ENCODE data around the gene KIF5C. TPM values are rescaled to one million over a fixed set of nuclear protein-coding genes. Genes with fewer than 3 reads are reported as not detected.

Gene KIF5C
- total RNA-seq, 1 donor = under 0.01 TPM

DNA sequence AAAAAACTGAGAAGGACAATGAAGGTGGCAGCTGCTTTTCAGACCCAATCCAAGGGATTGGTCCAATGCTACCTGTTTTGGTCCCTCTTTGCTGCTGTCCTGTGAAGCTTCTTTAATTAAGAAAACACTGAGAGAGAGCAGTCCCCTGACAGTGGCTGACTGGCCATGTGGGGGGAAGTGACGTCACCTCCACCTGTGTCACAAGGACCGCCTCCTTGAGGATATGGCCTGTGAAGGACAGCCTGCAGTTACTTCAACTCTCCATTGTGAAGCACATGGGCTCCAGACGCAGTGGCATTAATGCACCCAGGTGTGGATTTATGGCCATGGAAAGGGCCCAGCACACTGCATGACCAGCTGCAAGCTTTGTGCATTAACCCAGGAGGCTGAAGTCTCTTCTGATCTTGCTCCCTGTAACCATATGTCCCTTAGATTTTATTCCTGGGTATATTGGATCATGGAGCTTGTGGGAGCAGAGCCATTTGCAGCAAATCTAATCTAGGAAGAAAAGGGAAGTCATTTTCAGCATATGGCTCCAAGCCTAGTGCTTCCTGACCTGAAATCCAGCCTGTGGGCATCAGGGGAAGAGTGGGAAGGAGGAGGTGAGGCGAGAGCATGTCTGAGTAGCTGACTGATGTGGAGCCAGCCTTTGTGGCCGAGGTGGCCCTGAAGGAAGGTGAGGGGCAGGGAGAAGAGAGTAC, 32.2 kb downstream of the KIF5C start:
- H3K4me3 ChIP-seq (ENCODE audit: low read depth, low read length) = no peak overlapping the region
- DNase-seq (ENCODE audit: low read depth) = no peak
- TF ChIP-seq, protein P1, sequence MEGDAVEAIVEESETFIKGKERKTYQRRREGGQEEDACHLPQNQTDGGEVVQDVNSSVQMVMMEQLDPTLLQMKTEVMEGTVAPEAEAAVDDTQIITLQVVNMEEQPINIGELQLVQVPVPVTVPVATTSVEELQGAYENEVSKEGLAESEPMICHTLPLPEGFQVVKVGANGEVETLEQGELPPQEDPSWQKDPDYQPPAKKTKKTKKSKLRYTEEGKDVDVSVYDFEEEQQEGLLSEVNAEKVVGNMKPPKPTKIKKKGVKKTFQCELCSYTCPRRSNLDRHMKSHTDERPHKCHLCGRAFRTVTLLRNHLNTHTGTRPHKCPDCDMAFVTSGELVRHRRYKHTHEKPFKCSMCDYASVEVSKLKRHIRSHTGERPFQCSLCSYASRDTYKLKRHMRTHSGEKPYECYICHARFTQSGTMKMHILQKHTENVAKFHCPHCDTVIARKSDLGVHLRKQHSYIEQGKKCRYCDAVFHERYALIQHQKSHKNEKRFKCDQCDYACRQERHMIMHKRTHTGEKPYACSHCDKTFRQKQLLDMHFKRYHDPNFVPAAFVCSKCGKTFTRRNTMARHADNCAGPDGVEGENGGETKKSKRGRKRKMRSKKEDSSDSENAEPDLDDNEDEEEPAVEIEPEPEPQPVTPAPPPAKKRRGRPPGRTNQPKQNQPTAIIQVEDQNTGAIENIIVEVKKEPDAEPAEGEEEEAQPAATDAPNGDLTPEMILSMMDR (IDR thresholded peaks at IDR 0.05; ENCODE audit: insufficient read depth, low read depth, low read length) = no peak

DNA sequence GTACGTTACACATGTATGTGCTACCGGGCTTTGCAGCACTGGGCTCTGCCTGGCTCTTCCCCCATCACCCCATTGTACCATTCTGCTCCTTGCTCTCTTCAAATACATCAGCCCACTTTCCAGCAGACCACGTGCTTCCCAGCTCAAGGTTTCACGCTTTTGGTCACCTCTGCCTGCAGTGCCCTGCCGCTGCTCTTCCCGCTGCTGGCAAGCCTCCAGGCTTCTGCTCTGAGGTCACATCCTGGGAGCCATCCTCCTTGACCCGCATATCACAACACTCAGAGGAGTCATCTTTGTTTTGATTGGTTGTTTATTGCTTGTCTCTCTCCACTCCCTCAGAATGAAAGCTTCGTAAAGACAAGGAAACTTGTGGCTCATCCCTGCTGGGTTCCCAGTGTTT, 34.1 kb downstream of the KIF5C start:
- H3K4me3 ChIP-seq (ENCODE audit: low read depth, low read length) = no peak overlapping the region
- TF ChIP-seq, protein P1 (IDR thresholded peaks at IDR 0.05; ENCODE audit: insufficient read depth, low read depth, low read length) = no peak
- peak; percentile 16 for DNase-seq (ENCODE audit: low read depth)

DNA sequence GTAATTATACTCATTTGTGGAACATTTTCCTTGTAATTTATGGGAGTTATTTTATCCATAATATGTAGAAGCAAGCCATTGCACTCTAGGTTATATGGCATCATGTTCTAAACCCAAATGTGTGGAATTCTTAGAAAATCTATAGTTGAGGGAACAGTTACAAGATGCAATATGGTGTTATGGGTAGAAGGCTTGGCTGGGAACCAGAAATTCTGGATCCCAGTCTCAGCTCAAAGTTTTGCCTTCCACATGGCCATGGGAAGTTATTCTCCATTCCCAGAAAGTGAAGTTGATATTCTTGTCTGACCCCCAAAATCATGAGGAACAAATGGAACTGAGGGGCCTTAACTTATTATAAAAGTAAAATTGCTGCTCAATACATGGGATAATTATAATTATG, 38.0 kb downstream of the KIF5C start:
- TF ChIP-seq, protein P1 (IDR thresholded peaks at IDR 0.05; ENCODE audit: insufficient read depth, low read depth, low read length) = no peak

DNA sequence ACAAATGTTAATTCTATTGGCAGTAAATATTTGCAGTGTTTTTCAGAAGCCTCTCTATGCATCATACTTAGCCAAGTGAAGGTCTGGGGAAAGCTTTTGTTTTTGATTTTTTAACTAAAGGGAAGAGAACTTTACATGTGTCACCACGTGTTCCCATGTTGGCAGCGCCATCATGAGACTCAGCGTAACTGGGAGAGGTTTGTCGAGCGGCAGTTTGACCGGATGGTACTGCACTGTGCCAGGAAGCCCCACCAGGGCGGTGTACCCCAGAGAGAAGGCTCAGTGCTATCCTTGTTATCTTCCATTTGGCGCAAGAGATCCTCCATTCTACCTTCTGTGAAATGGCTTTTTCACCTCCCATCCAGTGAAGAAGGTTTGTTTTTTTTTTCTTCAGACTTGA, 38.5 kb downstream of the KIF5C start:
- TF ChIP-seq, protein P1 (IDR thresholded peaks at IDR 0.05; ENCODE audit: insufficient read depth, low read depth, low read length) = no peak
- DNase-seq (ENCODE audit: low read depth) = no peak
- H3K4me3 ChIP-seq (ENCODE audit: low read depth, low read length) = no peak overlapping the region

More for the DNA sequence above, 38.0 kb downstream of the KIF5C start:
- H3K4me3 ChIP-seq (ENCODE audit: low read depth, low read length) = no peak overlapping the region
- DNase-seq (ENCODE audit: low read depth) = no peak

DNA sequence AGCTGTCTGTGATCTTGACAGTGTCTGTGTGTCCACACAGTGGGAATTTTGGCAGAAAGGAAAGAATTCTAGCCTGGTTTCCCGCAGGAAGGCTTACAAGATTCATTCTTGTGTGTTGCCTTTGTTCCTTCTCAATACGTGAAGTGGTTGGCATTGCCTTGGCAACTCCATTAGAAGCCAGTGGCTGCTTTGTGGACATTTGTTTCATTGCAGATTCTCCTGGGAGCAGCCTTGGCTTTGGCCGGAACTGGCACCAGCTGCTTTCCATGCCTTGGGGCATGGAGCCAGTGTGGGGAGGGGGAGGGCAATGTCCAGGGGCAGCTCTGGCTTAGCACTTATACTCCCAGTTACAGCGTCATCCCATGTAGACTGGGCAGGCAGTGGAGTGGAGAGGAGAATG, 39.4 kb downstream of the KIF5C start:
- H3K4me3 ChIP-seq (ENCODE audit: low read depth, low read length) = no peak overlapping the region
- no peak for DNase-seq (ENCODE audit: low read depth)
- TF ChIP-seq, protein P1 (IDR thresholded peaks at IDR 0.05; ENCODE audit: insufficient read depth, low read depth, low read length) = no peak

DNA sequence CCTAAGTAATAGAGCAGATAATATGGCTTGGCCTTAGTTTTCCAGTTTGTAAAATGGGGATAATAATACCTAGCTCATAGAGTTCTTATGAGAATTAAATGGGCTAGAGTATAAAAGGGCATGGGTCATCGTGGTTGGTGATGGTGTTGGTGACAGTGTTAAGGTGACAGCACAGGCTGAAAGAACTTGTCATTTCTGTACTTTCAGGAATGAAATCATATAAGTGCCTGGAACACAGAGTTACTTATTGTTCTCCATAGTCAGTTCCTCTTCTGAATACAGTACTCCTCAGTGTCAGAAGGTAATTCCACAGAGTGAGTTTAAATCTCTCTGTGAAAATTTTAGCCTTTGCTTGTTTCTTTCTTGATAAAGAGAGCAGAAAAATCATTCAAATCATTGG, 42.4 kb downstream of the KIF5C start:
- TF ChIP-seq, protein P1 (IDR thresholded peaks at IDR 0.05; ENCODE audit: insufficient read depth, low read depth, low read length) = no peak
- H3K4me3 ChIP-seq (ENCODE audit: low read depth, low read length) = no peak overlapping the region
- no peak for DNase-seq (ENCODE audit: low read depth)

DNA sequence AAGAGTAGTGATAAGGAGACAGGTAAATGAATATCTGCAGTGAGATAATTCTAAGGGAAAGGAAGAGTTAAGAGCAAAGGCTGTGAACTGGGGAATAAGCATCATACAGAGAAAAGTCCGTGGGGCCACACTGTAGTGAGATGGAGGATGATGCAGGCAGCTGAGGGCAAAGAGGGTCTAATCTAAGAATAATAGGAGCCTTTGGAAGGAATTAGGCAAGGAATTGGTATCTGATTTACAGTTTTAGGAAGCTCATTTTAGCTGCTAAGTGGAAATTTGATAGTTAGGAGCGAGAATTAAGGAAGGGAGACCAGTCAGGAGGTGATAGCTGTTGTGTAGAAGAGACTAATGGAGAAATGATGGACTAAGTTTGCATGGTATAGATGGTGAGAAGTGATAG, 43.5 kb downstream of the KIF5C start:
- no peak for DNase-seq (ENCODE audit: low read depth)
- no peak overlapping the region for H3K4me3 ChIP-seq (ENCODE audit: low read depth, low read length)
- TF ChIP-seq, protein P1 (IDR thresholded peaks at IDR 0.05; ENCODE audit: insufficient read depth, low read depth, low read length) = no peak
